G401 (cell line): ENCODE measurements around the gene CSF2. TPM values are rescaled to one million over a fixed set of nuclear protein-coding genes. Genes with fewer than 3 reads are reported as not detected.

ENCODE experiments used
- DNase-seq: peaks from one replicate; pipeline ENCODE4 v3.0.0-alpha.2; 2015; ENCODE audit warnings: low spot score
- in situ Hi-C: cut with HindIII; loops from 2 replicates; pipeline ENCODE4 v1.10.0; 2016; ENCODE audit warnings: low sequenced_read_pairs, mixed read lengths
- total RNA-seq: library from RNA; depleted of rRNA; stranded (reverse); fragments of >200 nt; shearing (Covaris generic); gene quantifications from 2 replicates; pipeline ENCODE4 v1.2.3, GENCODE V29; 2014; rRNA removed

Gene CSF2
- total RNA-seq, result not detected in 2 replicates

GRCh38 chr5:132073231-132074013 is at the start of gene CSF2:
CSF2 (plus strand) TSS chr5:132073789; CDS start chr5:132073824, 35 bp downstream.
- no peak for DNase-seq
- in situ Hi-C loops, result no loop called here

DNA sequence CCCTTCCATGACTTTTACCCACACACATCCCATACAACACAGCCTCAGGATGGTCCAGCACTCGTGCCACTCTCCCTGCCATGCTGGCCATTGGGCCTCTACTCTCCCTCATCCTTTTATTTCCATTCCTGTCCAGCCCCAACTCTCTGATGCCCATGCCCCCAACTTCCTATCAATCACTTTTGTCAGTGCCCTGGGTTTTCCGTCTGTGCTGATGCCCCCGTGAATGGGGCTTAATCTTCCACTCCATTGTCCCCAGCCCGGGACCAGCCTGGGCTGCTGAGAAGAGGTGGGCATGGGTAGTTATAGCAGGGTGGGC is 49.5 kb upstream of the CSF2 start:
- DNase-seq, result no peak
- in situ Hi-C loops, result no loop called here

DNA sequence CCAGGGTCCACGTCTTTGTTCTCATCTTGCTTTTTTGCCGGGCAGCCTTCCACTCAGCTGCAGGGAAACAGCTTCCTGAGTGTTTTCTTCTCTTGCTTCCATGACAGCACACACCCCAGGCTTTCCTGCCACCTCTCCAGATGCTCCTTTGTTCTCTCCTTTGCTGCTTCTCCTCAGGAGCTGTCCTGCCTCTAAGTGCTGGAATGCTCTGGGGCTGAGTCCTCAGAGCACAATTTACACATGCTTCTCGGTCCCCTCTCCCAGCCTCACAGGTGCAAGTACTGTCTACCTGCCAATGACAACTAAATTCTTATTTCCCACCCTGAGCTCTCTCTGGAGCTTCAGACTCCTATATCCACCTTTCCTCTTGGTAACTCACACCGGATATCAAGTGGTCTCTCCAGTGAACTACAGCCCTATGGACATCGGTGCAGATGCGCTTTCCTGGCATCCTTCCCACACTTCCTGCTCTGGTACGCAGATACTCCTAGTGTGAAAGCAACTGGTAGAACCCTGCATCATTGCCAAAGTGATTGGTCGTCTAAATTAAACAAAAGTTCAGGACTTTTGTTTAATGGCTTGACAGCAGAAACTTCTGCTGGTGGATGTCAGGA is 48.7 kb upstream of the CSF2 start:
- in situ Hi-C loops, result no loop called here
- DNase-seq, result no peak

DNA sequence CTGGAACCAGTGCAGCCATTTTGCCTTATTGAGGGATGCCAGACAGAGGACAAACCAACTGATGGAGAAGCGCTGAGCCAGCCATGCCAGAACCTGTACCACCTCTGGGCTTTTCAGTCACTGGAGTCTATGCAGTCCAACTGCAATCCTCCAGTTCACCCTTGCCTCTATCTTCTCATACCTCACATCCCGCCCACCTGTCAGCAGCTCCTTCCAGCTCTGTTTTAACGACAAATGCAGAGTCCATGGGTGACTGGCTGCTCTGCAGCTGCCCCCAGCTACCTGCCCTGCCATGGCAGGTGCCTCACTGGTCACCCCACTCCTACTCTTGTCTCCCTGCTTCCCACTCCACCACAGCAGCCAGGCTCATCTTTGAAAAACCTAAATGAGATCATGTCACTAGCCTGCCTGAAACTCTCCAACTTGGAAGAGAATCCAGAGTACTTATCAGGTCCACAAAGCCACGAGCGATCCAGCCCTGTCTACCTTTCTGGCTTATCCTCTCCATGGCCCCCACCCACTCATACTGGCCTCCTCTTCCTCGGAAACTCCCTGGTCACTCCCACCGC is 48.1 kb upstream of the CSF2 start:
- in situ Hi-C loops, result no loop called here
- no peak for DNase-seq

- in situ Hi-C loops, result no loop called here
- DNase-seq, result no peak
These were observed 47.0 kb upstream of the CSF2 start for GRCh38 chr5:132026516-132027008.

GRCh38 chr5:132027027-132027426 is 46.6 kb upstream of the CSF2 start:
- in situ Hi-C loops, result no loop called here

GRCh38 chr5:132029609-132030330 is 43.8 kb upstream of the CSF2 start:
- DNase-seq, result no peak
- in situ Hi-C loops, result no loop called here

More at GRCh38 chr5:132027027-132027426, 46.6 kb upstream of the CSF2 start:
- no peak for DNase-seq

DNA sequence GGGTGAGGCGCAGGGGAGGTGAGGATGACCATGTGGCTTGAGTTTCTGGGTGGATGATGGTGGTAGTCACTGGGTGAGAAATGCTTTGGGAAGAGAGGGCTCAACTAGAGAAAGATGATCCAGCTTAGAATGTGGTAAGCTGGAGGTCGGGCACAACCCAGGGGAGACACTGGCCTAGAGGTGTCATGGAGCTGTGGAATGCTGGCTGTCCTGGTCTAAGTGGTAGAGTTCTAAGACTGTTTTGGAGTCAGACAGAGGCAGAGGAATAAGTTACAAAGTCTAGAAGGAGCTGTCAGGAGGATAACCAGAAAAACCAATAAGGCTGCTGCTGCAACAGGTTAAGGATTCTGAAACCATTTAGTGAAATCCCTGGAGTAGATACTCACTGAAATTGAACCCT is 43.0 kb upstream of the CSF2 start:
- in situ Hi-C loops, result no loop called here

GRCh38 chr5:132032196-132032595 is 41.4 kb upstream of the CSF2 start:
- DNase-seq, result no peak
- in situ Hi-C loops, result no loop called here

More for the DNA sequence above, 43.0 kb upstream of the CSF2 start:
- DNase-seq, result no peak

DNA sequence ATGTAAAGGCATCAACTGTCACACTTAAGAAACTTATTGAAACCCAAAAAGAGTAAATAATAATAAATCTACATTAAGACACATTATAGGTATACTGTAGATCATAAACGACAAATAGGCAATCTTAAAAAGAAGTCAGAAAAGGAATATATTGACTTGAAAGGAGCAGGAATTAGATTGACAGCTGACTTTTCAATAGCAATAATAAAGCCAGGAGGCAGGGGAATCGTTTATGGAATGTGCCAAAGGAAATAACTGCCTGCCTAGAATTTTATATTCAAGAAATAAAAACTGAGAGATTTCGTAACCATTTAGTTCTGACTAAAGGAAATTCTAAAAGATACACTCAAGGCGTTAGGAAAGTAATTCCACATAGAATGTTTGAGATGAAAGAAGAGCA is 40.5 kb upstream of the CSF2 start:
- in situ Hi-C loops, result no loop called here
- no peak for DNase-seq

- in situ Hi-C loops, result no loop called here
- no peak for DNase-seq
These were observed 36.2 kb upstream of the CSF2 start for GRCh38 chr5:132037353-132037752.

DNA sequence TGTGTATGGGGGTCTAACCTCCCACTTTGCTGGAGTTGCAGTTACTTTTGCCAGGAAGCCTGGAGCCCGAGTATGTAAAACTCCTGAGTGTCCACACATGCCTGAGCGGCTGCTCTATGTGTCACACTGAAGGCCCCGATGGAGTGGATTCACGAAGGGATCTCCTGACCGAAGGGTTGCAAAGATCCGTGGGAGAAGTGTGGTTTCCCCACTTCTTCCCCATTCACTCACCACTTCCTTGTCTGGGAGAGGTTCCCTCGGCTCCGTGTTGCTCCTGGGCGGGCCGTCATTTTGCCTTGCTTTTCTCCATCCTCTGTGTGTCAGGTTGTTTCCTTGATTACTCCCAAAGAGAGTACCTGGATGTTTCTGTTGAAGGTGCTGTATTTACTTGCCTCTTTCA is 29.4 kb upstream of the CSF2 start:
- DNase-seq, result no peak
- in situ Hi-C loops, result no loop called here

- in situ Hi-C loops, result no loop called here
- DNase-seq, result no peak
These were observed 26.7 kb upstream of the CSF2 start for GRCh38 chr5:132046880-132047299.

DNA sequence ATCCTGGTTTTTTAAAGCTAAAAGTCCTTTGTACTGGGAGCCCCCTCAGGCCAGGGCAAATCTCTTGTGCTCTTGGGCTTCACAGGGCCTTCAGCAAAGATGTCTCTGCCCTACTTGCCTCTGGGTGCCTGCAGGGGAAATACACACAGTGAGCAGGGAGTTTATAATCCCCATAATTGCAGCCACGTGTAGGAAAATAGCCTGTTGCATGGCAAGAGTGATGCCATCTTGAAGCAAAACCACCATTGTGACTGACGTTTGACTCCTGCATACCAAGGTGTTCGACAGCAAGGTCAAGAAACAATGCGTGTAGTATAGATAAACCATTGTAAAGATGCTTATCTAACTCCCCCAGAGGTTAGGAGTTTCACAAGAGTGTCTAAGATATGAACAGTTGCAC is 24.5 kb upstream of the CSF2 start:
- no peak for DNase-seq
- in situ Hi-C loops, result no loop called here

- in situ Hi-C loops, result no loop called here
- no peak for DNase-seq
These were observed 24.0 kb upstream of the CSF2 start for GRCh38 chr5:132049559-132049958.

DNA sequence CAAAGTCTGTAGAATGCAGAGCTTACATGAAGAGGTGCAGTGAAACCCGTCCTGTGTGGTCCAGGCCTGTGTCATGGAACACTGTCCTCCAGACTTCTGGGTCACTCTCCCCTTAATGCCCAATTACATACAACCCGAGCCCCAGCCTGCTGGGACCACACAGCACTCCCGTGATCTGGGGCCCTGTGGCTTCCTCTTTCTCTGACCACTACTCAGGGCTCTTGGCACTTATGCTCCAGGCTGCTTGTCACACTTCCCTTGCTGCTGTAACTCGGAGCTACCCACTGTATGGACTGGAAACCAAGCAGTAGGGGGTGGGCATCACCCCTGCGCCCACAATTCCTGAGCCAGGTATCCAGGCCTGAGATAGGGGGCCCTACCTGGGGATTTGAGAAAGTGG is 23.5 kb upstream of the CSF2 start:
- DNase-seq, result no peak
- in situ Hi-C loops, result no loop called here

GRCh38 chr5:132050661-132051552 is 22.7 kb upstream of the CSF2 start:
- no peak for DNase-seq
- in situ Hi-C loops, result no loop called here

DNA sequence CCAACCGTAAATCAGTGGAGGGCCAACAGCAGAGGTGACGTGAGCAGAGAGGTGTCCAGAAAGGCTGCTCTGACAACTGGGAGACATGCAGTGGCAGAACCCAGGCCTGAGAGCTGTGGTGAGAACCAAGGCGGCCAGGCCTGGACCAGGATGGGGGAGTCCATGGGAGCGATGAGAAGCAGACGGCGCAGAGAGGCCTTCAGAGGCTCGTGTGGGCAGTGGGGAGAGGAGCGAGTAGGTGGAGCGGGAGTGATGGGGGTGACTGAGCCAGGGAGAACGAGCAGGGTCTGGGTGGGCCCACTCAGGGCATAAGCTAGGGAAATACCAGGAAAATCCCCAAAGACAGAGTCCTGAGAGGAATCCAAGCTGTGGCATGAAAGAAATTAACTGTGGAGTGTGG is 21.1 kb upstream of the CSF2 start:
- DNase-seq, result no peak
- in situ Hi-C loops, result no loop called here

- in situ Hi-C loops, result no loop called here
- no peak for DNase-seq
These were observed 20.1 kb upstream of the CSF2 start for GRCh38 chr5:132053483-132053882.
